HepG2 (cell line): ENCODE results near the gene PDZD7. TPM values are rescaled to one million over a fixed set of nuclear protein-coding genes. Genes with fewer than 3 reads are reported as not detected.

Source experiments
- ARID4A ChIP-seq: sonication (generic); formaldehyde crosslinking; IDR thresholded peaks from 2 replicates; pipeline ENCODE4 v1.5.0; 2020; ENCODE audit warnings: mild to moderate bottlenecking, missing genetic modification reagents, borderline replicate concordance
- CEBPB ChIP-seq: IDR thresholded peaks from 2 replicates; pipeline ENCODE4 v1.6.1; 2011; ENCODE audit warnings: low read depth, low read length, improper control_type of control experiment, borderline replicate concordance
- FOXC1 ChIP-seq: sonication (generic); formaldehyde crosslinking; IDR thresholded peaks from 2 replicates; pipeline ENCODE4 v1.8.0; 2022; ENCODE audit warnings: mild to moderate bottlenecking, missing genetic modification reagents, borderline replicate concordance
- HNF4A ChIP-seq: sonication (generic); formaldehyde crosslinking; IDR thresholded peaks from 2 replicates; pipeline ENCODE4 v1.4.0; 2020; ENCODE audit warnings: missing genetic modification reagents
- KAT2B ChIP-seq: fragments of 150-350 bp; IDR thresholded peaks from 2 replicates; pipeline ENCODE4 v1.6.1; 2014; ENCODE audit warnings: low read depth, low read length, borderline replicate concordance
- MED13 ChIP-seq: sonication (generic); formaldehyde crosslinking; IDR thresholded peaks from 2 replicates; pipeline ENCODE4 v1.5.0; 2020; ENCODE audit warnings: missing genetic modification reagents
- MZF1 ChIP-seq: sonication (generic); formaldehyde crosslinking; IDR thresholded peaks from 2 replicates; pipeline ENCODE4 v1.8.1; 2023; ENCODE audit warnings: mild to moderate bottlenecking, missing genetic modification reagents, borderline replicate concordance
- NFRKB ChIP-seq: fragments of 450-650 bp; IDR thresholded peaks from 2 replicates; pipeline ENCODE4 v1.6.1; 2017
- NR2F2 ChIP-seq: IDR thresholded peaks from 2 replicates; pipeline ENCODE4 v1.6.1; 2012; ENCODE audit warnings: low read depth, inconsistent platforms, borderline replicate concordance
- PHF8 ChIP-seq: sonication (generic); formaldehyde crosslinking; IDR thresholded peaks from 2 replicates; pipeline ENCODE4 v1.5.0; 2020; ENCODE audit warnings: missing genetic modification reagents
- PITX1 ChIP-seq: sonication (generic); formaldehyde crosslinking; IDR thresholded peaks from 2 replicates; pipeline ENCODE4 v1.5.1; 2020; ENCODE audit warnings: mild to moderate bottlenecking, missing genetic modification reagents
- POLR2A ChIP-seq, 2 experiments: IDR thresholded peaks; 2 replicates each; pipeline ENCODE4 v1.6.1; 2011; ENCODE audit warnings: low read depth in 2 of 2, low read length in 2 of 2, mild to moderate bottlenecking in 1 of 2, moderate library complexity in 1 of 2; ENCODE audit not compliant: insufficient read depth in 1 of 2
- SALL1 ChIP-seq: sonication (generic); formaldehyde crosslinking; IDR thresholded peaks from 2 replicates; pipeline ENCODE4 v1.8.0; 2022; ENCODE audit warnings: mild to moderate bottlenecking, missing genetic modification reagents
- WIZ ChIP-seq: sonication (generic); formaldehyde crosslinking; IDR thresholded peaks from 2 replicates; pipeline ENCODE4 v1.5.1; 2020; ENCODE audit warnings: mild to moderate bottlenecking, missing genetic modification reagents
- YEATS4 ChIP-seq: sonication (generic); formaldehyde crosslinking; IDR thresholded peaks from 2 replicates; pipeline ENCODE4 v1.4.0; 2020; ENCODE audit warnings: missing genetic modification reagents, borderline replicate concordance
- ZNF138 ChIP-seq: sonication (generic); formaldehyde crosslinking; IDR thresholded peaks from 2 replicates; pipeline ENCODE4 v1.5.0; 2020; ENCODE audit warnings: mild to moderate bottlenecking, low read depth, missing genetic modification reagents
- ZNF589 ChIP-seq: sonication (generic); formaldehyde crosslinking; conservative IDR thresholded peaks from 2 replicates; pipeline ENCODE4 v1.8.0; 2022; ENCODE audit warnings: mild to moderate bottlenecking, moderate library complexity, missing genetic modification reagents
- ZNF660 ChIP-seq: sonication (generic); formaldehyde crosslinking; IDR thresholded peaks from 2 replicates; pipeline ENCODE4 v1.5.1; 2020; ENCODE audit warnings: mild to moderate bottlenecking, low read depth, missing genetic modification reagents, borderline replicate concordance
- ZNF788 ChIP-seq: sonication (generic); formaldehyde crosslinking; IDR thresholded peaks from 2 replicates; pipeline ENCODE4 v1.5.0; 2020; ENCODE audit warnings: mild to moderate bottlenecking, missing genetic modification reagents, borderline replicate concordance
- ZNF841 ChIP-seq: sonication (generic); formaldehyde crosslinking; IDR thresholded peaks from 2 replicates; pipeline ENCODE4 v1.8.1; 2023; ENCODE audit warnings: missing genetic modification reagents, borderline replicate concordance
- polyA plus RNA-seq, 8 experiments: library from polyadenylated mRNA; depleted of rRNA in 3 of 8; stranded (reverse) in 7 of 8; unstranded in 1 of 8; fragments of >200 nt; fragmentation: Illumina TruSeq in 4 of 8; extraction: Trizol in 4 of 8; gene quantifications; 2 replicates each; pipeline versions ENCODE4 v1.2.1 to v1.2.3, GENCODE V29; 2011 to 2016; ENCODE audit warnings: low read depth in 4 of 8, missing spikeins in 1 of 8, mixed read lengths in 1 of 8; ENCODE audit not compliant: insufficient read depth in 1 of 8
- total RNA-seq, 5 experiments: library from RNA; depleted of rRNA; stranded (reverse); fragments of >200 nt; fragmentation: Illumina TruSeq; extraction: Trizol; gene quantifications; 2 replicates each; pipeline ENCODE4 v1.2.3, GENCODE V29; 2016; ENCODE audit warnings: low read depth in 1 of 5
- TF ChIP-seq, protein P1 (sequence below): conservative IDR thresholded peaks from 2 replicates; pipeline ENCODE4 v1.6.1; 2018; ENCODE audit warnings: missing genetic modification reagents
- TF ChIP-seq, protein P2 (sequence below): IDR thresholded peaks from 2 replicates; pipeline ENCODE4 v1.6.1; 2012; ENCODE audit warnings: low read length, improper control_type of control experiment

PDZD7 gene
- total and polyA plus RNA-seq, 2 of the 13 experiments (the other 11 are each of a cell fraction or from before 2014, with no cell fraction given) = 0.58 to 0.73 TPM

DNA sequence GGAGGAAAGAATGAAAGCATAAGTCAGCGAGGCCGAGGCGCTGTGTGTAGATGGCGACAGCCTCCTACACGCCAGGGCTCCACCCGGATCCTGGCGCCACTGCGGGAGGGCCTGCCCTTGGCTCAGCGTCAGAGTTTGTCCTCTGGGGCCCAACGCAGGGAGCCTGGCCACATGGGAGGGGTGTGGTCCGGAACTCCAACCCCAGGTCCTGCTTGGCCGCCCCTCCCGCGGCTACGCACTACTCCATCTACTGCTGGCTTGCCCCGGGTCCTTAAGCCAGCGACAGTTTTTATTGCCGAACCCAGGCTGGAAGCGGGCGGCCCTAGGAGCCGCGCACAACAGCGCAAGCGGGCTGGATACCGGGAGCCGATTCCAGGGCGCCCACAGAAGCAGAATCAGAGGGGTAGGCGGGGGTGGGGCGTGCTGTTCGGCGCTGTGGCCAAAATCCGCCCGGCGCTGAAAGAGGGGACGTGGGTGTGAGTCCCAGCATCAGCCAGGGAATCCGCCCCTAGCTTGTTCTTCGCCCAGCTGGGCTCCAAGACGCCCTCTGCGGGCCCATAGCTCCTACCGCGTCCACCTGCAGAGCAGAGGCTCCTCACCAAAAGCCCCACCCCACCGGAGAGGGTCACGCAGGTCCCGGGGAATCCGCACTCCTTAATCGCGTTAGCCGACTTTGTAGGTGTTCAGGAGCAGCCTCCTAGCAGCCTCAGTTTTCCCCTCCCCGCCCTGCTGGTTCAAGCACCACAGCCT is 35.4 kb upstream of the PDZD7 start (continued):
- peak; percentile 64; the same call in 1 of the 2 replicates for TF ChIP-seq PITX1 (CRISPR knock-in tag)
- TF ChIP-seq, protein P1, sequence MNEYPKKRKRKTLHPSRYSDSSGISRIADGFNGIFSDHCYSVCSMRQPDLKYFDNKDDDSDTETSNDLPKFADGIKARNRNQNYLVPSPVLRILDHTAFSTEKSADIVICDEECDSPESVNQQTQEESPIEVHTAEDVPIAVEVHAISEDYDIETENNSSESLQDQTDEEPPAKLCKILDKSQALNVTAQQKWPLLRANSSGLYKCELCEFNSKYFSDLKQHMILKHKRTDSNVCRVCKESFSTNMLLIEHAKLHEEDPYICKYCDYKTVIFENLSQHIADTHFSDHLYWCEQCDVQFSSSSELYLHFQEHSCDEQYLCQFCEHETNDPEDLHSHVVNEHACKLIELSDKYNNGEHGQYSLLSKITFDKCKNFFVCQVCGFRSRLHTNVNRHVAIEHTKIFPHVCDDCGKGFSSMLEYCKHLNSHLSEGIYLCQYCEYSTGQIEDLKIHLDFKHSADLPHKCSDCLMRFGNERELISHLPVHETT (CRISPR knock-in tag) = no peak; the same call in 1 of the 2 replicates
- peak; percentile 56 for TF ChIP-seq HNF4A (CRISPR knock-in tag)
- peak; percentile 77 for TF ChIP-seq SALL1 (CRISPR knock-in tag)
- TF ChIP-seq MZF1 (CRISPR knock-in tag) = no peak
- no peak for TF ChIP-seq CEBPB
- TF ChIP-seq POLR2A (IDR thresholded peaks at IDR 0.05; ENCODE audit: insufficient read depth in 1 of 2, low read depth in 2 of 2, low read length in 2 of 2) = peak in 1 of 2 experiments; percentile 63; a peak in 2 of 4 replicates
- peak; percentile 54; the same call in 1 of the 2 replicates for TF ChIP-seq ZNF788 (CRISPR knock-in tag)
- TF ChIP-seq NFRKB = no peak
- peak; percentile 71; the same call in 1 of the 2 replicates for TF ChIP-seq YEATS4 (CRISPR knock-in tag)
- TF ChIP-seq ZNF589 (CRISPR knock-in tag) = no peak; the same call in 1 of the 2 replicates
- TF ChIP-seq, protein P2, sequence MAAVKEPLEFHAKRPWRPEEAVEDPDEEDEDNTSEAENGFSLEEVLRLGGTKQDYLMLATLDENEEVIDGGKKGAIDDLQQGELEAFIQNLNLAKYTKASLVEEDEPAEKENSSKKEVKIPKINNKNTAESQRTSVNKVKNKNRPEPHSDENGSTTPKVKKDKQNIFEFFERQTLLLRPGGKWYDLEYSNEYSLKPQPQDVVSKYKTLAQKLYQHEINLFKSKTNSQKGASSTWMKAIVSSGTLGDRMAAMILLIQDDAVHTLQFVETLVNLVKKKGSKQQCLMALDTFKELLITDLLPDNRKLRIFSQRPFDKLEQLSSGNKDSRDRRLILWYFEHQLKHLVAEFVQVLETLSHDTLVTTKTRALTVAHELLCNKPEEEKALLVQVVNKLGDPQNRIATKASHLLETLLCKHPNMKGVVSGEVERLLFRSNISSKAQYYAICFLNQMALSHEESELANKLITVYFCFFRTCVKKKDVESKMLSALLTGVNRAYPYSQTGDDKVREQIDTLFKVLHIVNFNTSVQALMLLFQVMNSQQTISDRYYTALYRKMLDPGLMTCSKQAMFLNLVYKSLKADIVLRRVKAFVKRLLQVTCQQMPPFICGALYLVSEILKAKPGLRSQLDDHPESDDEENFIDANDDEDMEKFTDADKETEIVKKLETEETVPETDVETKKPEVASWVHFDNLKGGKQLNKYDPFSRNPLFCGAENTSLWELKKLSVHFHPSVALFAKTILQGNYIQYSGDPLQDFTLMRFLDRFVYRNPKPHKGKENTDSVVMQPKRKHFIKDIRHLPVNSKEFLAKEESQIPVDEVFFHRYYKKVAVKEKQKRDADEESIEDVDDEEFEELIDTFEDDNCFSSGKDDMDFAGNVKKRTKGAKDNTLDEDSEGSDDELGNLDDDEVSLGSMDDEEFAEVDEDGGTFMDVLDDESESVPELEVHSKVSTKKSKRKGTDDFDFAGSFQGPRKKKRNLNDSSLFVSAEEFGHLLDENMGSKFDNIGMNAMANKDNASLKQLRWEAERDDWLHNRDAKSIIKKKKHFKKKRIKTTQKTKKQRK = no peak
- peak; percentile 54; the same call in 1 of the 2 replicates for TF ChIP-seq ZNF138 (CRISPR knock-in tag)
- no peak for TF ChIP-seq NR2F2
- TF ChIP-seq ZNF841 (CRISPR knock-in tag) = no peak
- TF ChIP-seq KAT2B = no peak
- TF ChIP-seq ARID4A = peak; percentile 85
- 0 out of 2 replicates have a peak, but pooled peaks have one; percentile 15 for TF ChIP-seq WIZ
- no peak for TF ChIP-seq MED13
- TF ChIP-seq PHF8 (CRISPR knock-in tag) = peak; percentile 28; the same call in 1 of the 2 replicates
- TF ChIP-seq FOXC1 (CRISPR knock-in tag) = peak; percentile 88
- TF ChIP-seq ZNF660 (CRISPR knock-in tag) = no peak
